WTC11 (cell line): ENCODE data around the gene RIBC2.
"Not testable (repeated sequence)": the region's sequence is repeated elsewhere in the genome, so short reads cannot be mapped to it uniquely, and the experiment has no call there.

Experiments
- CREB1 ChIP-seq: sonication (generic); formaldehyde crosslinking; IDR thresholded peaks from 2 replicates; pipeline ENCODE4 v1.8.0; 2023; ENCODE audit warnings: mild to moderate bottlenecking, missing genetic modification reagents
- ETV6 ChIP-seq: sonication (generic); formaldehyde crosslinking; IDR thresholded peaks from 2 replicates; pipeline ENCODE4 v1.8.1; 2022; ENCODE audit warnings: mild to moderate bottlenecking, missing genetic modification reagents
- JUN ChIP-seq: sonication (generic); formaldehyde crosslinking; IDR thresholded peaks from 2 replicates; pipeline ENCODE4 v1.8.0; 2023; ENCODE audit warnings: mild to moderate bottlenecking, missing genetic modification reagents
- KAT7 ChIP-seq: sonication (generic); formaldehyde crosslinking; IDR thresholded peaks from 2 replicates; pipeline ENCODE4 v1.8.1; 2023; ENCODE audit warnings: missing genetic modification reagents, mild to moderate bottlenecking, borderline replicate concordance
- RELA ChIP-seq: sonication (generic); formaldehyde crosslinking; IDR thresholded peaks from 2 replicates; pipeline ENCODE4 v1.8.1; 2022; ENCODE audit warnings: missing genetic modification reagents, mild to moderate bottlenecking, borderline replicate concordance
- SMAD4 ChIP-seq: sonication (generic); formaldehyde crosslinking; IDR thresholded peaks from 2 replicates; pipeline ENCODE4 v1.8.0; 2022; ENCODE audit warnings: mild to moderate bottlenecking, missing genetic modification reagents
- TEAD1 ChIP-seq: sonication (generic); formaldehyde crosslinking; IDR thresholded peaks from 2 replicates; pipeline ENCODE4 v1.8.0; 2022; ENCODE audit warnings: mild to moderate bottlenecking, missing genetic modification reagents
- ZBTB21 ChIP-seq: sonication (generic); formaldehyde crosslinking; IDR thresholded peaks from 2 replicates; pipeline ENCODE4 v1.8.1; 2023; ENCODE audit warnings: mild to moderate bottlenecking, missing genetic modification reagents, borderline replicate concordance
- TF ChIP-seq, protein P1 (sequence below): sonication (generic); formaldehyde crosslinking; IDR thresholded peaks from 2 replicates; pipeline ENCODE4 v1.8.0; 2022; ENCODE audit warnings: mild to moderate bottlenecking, missing genetic modification reagents
- TF ChIP-seq, protein P2 (sequence below): sonication (generic); formaldehyde crosslinking; IDR thresholded peaks from 2 replicates; pipeline ENCODE4 v1.8.1; 2023; ENCODE audit warnings: mild to moderate bottlenecking, missing genetic modification reagents, moderate library complexity
- TF ChIP-seq, protein P3 (sequence below): fragments of 200-600 bp; IDR thresholded peaks from 2 replicates; pipeline ENCODE4 v1.8.0; 2022; ENCODE audit warnings: antibody characterized with exemption
- TF ChIP-seq, protein P4 (sequence below): sonication (generic); formaldehyde crosslinking; IDR thresholded peaks from 2 replicates; pipeline ENCODE4 v1.8.0; 2023; ENCODE audit warnings: mild to moderate bottlenecking, missing genetic modification reagents

DNA sequence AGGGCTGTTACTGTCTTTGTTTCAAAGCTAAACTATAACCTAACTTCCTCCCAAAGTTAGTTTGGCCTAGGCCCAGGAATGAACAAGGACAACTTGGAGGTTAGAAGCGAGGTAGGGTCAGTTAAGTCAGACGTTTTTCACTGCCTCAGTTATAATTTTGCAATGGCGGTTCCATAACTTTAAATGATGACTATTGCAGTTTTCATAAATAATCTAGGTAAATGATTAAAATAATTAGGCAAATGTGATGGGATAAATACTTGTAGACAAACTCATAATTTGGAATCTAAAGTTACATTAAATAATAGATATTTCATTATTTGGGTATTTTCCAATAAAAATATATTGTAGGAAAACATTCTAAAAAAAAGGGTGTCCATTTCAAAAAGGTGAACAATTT is 39.9 kb upstream of the RIBC2 start:
- TF ChIP-seq, protein P1, sequence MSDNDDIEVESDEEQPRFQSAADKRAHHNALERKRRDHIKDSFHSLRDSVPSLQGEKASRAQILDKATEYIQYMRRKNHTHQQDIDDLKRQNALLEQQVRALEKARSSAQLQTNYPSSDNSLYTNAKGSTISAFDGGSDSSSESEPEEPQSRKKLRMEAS, result not testable (repeated sequence)
- not testable (repeated sequence) for TF ChIP-seq ZBTB21 (CRISPR knock-in tag); JUN; RELA (CRISPR knock-in tag); KAT7 (CRISPR knock-in tag); CREB1 (CRISPR knock-in tag); ETV6 (CRISPR knock-in tag); TEAD1 (CRISPR knock-in tag); SMAD4 (CRISPR knock-in tag)
- TF ChIP-seq, protein P2, sequence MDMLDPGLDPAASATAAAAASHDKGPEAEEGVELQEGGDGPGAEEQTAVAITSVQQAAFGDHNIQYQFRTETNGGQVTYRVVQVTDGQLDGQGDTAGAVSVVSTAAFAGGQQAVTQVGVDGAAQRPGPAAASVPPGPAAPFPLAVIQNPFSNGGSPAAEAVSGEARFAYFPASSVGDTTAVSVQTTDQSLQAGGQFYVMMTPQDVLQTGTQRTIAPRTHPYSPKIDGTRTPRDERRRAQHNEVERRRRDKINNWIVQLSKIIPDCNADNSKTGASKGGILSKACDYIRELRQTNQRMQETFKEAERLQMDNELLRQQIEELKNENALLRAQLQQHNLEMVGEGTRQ (CRISPR knock-in tag), result not testable (repeated sequence)
- TF ChIP-seq, protein P3, sequence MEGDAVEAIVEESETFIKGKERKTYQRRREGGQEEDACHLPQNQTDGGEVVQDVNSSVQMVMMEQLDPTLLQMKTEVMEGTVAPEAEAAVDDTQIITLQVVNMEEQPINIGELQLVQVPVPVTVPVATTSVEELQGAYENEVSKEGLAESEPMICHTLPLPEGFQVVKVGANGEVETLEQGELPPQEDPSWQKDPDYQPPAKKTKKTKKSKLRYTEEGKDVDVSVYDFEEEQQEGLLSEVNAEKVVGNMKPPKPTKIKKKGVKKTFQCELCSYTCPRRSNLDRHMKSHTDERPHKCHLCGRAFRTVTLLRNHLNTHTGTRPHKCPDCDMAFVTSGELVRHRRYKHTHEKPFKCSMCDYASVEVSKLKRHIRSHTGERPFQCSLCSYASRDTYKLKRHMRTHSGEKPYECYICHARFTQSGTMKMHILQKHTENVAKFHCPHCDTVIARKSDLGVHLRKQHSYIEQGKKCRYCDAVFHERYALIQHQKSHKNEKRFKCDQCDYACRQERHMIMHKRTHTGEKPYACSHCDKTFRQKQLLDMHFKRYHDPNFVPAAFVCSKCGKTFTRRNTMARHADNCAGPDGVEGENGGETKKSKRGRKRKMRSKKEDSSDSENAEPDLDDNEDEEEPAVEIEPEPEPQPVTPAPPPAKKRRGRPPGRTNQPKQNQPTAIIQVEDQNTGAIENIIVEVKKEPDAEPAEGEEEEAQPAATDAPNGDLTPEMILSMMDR, result not testable (repeated sequence)
- TF ChIP-seq, protein P4, sequence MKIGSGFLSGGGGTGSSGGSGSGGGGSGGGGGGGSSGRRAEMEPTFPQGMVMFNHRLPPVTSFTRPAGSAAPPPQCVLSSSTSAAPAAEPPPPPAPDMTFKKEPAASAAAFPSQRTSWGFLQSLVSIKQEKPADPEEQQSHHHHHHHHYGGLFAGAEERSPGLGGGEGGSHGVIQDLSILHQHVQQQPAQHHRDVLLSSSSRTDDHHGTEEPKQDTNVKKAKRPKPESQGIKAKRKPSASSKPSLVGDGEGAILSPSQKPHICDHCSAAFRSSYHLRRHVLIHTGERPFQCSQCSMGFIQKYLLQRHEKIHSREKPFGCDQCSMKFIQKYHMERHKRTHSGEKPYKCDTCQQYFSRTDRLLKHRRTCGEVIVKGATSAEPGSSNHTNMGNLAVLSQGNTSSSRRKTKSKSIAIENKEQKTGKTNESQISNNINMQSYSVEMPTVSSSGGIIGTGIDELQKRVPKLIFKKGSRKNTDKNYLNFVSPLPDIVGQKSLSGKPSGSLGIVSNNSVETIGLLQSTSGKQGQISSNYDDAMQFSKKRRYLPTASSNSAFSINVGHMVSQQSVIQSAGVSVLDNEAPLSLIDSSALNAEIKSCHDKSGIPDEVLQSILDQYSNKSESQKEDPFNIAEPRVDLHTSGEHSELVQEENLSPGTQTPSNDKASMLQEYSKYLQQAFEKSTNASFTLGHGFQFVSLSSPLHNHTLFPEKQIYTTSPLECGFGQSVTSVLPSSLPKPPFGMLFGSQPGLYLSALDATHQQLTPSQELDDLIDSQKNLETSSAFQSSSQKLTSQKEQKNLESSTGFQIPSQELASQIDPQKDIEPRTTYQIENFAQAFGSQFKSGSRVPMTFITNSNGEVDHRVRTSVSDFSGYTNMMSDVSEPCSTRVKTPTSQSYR, result not testable (repeated sequence)
